ELF-1 (cell line): ENCODE results near the gene PLEKHG4B.

Experiments used
- DNase-seq: peaks from one replicate; pipeline ENCODE4 v3.0.0-alpha.2; 2016; ENCODE audit warnings: low read depth, low spot score

The PLEKHG4B gene

DNA sequence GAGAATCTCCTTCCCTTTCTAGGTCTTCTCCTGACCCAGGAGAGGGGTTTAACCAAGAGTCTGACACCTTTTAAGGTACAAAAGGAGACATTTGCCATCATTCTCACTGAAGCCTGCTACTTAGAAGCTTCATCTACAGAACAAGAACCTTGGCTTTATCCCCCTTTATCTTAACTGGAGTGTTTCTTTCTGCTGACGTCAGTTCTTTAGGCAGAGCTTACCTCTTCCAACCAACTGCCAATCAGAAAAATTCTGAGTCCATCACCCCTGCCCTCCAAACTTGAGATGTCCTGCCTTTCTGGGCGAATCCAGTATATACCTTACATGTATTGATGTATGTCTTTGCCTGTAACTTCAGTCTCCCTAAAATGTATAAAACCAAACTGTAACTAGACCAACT lies 37.2 kb downstream of the PLEKHG4B start:
- DNase-seq = no peak

- no peak for DNase-seq
Observed at GRCh38 chr5:129820-130219, 37.9 kb downstream of the PLEKHG4B start.

DNA sequence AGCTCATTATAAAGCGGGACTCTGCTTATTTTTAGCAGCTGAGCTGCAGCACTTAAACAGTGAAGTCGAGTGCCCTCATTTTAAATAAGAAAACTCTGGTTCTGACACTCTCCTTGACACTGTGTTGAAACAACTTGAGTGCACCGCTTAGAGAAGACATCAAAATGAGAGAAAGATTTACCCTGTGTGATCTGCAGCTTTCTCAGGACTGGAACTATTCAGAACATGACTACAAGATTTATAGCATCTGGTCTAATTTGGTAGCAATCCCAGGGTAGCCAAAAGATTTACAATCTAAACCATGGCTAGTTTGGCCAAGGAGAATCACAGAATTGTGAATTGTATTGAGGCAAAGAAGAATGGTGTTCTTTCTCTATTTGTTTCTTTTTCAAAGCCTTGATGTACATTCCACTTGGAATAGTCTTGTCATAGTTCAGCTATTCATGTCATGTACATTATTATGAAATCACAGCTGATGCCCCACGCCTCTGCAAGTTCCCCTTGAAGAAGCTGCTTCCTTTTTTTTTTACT lies 38.7 kb downstream of the PLEKHG4B start:
- DNase-seq = no peak

DNA sequence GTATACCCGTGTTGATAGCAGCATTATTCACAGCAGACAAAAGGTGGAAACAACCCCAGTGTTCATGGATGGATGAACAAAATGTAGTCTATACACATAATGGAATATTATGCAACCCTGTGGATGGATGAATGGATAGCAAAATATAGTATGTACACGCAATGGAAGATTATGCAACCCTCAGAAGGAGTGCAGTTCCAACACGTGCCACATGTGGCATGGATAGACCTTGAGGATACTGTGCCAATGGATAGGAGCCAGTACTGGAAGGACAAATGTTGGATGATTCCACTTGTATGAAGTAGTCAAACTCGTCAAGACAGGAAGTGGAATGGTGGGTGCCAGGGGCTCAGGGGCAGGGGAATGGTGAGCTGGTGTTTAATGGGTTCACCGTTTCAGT lies 44.9 kb downstream of the PLEKHG4B start:
- DNase-seq = no peak

DNA sequence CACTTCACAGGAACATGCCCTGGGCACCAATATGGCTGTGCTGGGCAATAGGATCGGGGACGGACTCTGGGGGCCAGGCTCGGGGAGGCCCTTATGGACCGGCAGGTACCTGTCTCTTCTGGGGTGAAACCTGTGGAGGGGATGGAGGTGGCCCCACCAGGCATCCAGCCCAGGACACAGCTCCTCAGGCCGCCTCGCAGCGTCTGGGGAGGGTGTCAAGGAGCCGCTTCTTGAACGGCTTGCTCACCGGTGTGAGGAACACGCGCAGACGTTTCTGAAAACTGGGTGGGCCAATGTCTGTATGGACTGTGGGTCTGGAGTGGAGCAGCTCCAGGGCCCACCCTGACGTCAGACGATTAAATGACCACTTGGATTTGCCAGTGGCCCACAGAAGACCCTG lies 45.8 kb downstream of the PLEKHG4B start:
- DNase-seq = no peak

DNA sequence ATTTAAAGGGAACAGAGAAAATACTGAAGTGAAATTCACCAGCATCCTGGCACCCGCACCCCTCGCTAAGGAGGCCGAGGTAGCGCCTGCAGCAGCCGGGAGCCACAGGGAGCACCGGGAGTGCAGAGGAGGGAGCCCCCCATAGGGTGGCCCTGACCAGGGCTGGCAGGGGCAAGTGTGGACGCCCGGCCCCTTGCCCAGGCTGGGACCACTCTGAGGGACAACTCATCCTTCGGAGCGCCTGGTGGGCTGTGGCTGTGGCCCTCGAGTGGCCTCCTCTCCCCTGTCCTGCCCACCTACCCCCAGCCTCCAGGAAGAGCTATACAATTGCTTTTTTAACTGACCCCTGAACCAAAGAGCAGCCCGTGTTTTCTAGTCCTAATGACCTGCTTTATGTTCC lies 47.0 kb downstream of the PLEKHG4B start:
- DNase-seq = no peak

DNA sequence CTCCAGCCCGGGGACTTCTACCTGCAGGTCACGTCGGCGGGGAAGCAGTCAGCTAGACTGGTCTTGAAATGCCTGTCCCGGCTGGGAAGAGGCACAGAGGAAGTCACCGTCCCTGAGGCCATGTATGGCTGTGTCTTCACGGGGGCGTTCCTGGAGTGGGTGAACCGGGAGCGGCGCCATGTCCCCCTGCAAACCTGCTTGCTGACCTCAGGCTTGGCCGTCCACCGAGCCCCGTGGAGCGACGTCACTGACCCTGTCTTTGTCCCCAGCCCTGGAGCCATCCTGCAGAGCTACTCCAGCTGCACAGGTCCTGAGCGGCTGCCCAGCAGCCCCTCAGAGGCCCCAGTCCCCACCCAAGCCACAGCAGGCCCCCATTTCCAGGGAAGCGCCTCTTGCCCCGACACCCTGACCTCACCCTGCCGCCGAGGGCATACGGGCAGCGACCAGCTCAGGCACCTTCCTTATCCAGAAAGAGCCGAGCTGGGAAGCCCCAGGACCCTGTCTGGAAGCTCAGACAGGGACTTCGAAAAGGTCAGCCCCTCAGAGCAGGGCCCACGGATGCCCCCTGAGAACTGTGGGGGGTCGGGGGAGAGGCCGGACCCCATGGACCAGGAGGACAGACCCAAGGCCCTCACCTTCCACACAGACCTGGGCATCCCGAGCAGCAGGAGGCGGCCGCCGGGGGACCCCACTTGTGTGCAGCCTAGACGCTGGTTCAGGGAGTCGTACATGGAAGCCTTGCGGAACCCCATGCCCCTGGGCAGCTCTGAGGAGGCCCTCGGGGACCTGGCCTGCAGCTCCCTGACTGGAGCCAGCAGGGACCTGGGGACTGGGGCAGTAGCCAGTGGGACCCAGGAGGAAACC lies 47.8 kb downstream of the PLEKHG4B start:
- no peak for DNase-seq

- DNase-seq = no peak
Observed at GRCh38 chr5:140443-140829, 48.5 kb downstream of the PLEKHG4B start.

DNA sequence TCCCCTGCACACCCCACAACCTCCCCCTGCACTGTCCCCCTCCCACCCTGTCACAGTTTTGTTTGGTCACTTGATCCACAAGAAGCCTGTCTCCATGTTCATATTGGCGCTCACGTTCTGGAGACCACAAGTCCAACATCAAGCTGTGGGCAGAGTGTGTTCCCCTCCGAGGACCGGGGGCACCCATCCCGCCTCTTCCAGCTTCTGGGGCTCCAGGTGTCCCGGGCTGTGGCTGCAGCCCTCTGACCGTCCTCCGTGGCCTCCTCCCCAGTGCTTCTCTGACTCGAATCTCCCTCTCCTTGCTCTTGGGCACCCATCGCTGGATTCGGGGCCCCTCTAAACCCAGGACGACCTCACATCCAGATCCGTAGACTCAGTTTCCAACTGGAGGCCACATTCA lies 49.2 kb downstream of the PLEKHG4B start:
- DNase-seq = no peak

DNA sequence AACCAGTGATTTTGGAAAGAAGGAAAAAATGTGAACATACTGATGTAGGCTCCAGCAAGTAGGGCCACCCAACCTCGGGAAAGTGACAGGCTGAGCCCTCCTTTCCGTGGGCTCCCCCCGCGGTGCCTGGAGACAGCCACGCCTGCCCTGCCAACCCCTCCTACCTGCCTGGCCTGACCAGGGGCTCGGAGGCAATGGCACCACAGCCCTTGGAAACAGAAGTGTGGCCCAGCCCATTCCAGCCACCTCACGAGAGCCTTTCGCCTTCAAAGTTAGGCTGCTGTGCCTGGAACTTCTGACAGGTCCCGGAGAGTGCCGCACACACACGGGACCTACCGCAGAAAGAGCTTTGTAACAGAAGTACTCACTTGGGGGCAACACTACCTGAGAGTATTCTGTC lies 49.8 kb downstream of the PLEKHG4B start:
- DNase-seq = no peak

DNA sequence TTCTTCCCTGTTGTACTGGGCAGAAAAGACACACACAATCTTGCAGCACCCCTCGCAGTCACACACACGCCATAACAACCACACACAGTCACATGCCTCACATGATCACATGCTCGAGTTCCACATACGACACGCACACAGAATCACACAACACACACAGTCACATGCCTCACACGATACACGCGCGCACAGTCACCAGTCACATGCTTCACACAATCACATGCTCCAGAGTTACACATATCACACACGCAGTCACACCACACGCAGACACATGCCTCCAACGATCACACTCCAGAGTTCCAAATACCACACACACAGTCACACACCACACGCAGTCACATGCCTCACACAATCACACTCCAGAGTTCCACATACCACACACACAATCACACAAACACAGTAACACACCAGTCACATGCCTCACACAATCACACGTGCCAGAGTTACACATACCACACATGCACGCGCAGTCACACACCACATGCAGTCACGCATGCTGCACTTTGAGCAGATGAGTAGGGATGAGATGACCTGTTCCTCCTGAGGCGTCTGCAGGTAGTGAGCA lies 50.4 kb downstream of the PLEKHG4B start:
- no peak for DNase-seq

GRCh38 chr5:143041-143440 lies 51.1 kb downstream of the PLEKHG4B start:
- no peak for DNase-seq

DNA sequence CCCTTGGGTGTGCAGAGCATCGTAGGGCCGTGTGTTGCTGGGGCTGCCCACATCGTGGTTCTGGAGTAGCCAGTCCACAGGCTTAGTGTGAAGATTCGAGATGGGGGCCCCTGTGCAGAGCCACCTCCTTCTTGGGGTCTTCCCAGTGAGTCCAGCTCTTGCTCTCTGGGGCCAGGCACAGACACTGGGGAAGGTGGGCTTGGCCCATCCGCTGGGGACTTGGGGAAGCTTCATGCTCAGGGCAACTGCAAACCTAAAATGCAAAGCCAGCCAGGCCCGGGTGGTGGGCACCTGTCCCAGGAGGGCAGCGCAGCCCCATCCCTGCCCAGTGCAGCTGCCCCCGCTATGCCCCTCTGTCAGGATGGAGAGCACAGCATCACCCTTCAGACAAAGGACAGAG lies 53.0 kb downstream of the PLEKHG4B start:
- no peak for DNase-seq

GRCh38 chr5:145585-146323 lies 53.8 kb downstream of the PLEKHG4B start:
- no peak for DNase-seq

GRCh38 chr5:147751-148150 lies 55.8 kb downstream of the PLEKHG4B start:
- DNase-seq = no peak

- DNase-seq = no peak
Observed at GRCh38 chr5:149745-150485, 57.9 kb downstream of the PLEKHG4B start.

- no peak for DNase-seq
Observed at GRCh38 chr5:150746-151145, 58.8 kb downstream of the PLEKHG4B start.

- DNase-seq = no peak
Observed at GRCh38 chr5:152077-152476, 60.1 kb downstream of the PLEKHG4B start.

GRCh38 chr5:153256-153655 lies 61.3 kb downstream of the PLEKHG4B start:
- no peak for DNase-seq

DNA sequence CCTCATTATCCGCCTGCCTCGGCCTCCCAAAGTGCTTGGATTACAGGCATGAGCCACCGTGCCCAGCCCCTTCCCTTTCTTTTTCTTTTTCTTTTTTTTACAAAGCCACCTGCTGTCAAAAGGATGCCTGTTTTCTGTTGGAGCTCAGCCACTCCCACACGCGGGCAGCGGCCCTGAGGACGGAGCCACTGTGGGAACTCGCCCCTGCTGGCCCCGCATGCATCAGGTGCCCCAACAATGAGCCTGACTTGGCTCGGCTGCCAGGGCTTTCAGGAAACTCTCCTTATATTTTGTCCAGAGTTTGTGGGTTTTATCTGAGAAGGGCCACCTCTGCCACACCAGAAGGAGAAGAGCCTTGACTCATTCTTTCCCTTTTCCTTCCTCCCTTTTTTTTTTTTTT lies 62.3 kb downstream of the PLEKHG4B start:
- DNase-seq = no peak

DNA sequence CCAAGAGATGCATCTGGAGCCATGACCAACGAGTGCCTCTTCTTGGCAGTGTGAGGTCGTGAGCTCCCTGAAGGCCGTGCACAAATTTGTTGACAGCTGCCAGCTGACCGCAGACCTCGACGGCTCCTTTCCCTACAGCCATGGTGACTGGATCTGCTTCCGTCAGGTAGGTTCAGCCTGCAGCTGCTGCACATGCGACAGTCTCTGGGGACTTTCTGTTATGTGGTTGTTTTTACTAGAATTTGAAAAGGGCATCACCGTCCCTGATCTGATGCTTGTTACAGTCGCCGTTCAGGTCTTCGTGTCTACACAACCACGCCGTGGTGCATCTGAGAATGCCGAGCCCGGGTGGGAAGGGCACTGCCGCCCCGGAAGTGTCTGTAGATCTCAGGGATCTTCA lies 62.9 kb downstream of the PLEKHG4B start:
- no peak for DNase-seq
